NCI-H128 (cell line): ENCODE measurements around the gene ZSWIM4.

Experiments used
- DNase-seq: peaks from one replicate; lab custom pipeline; 2025; ENCODE audit not compliant: unreplicated experiment; lab: John Stamatoyannopoulos, UW

Gene ZSWIM4

GRCh38 chr19:13806728-13807127 lies 11.5 kb downstream of the ZSWIM4 start:
- no peak for DNase-seq

- no peak for DNase-seq
Observed at GRCh38 chr19:13807421-13808021, 12.3 kb downstream of the ZSWIM4 start.

- DNase-seq, result no peak
Observed at GRCh38 chr19:13808856-13809255, 13.6 kb downstream of the ZSWIM4 start.

- no peak for DNase-seq
Observed at GRCh38 chr19:13812544-13812943, 17.3 kb downstream of the ZSWIM4 start.

- DNase-seq, result no peak
Observed at GRCh38 chr19:13813147-13813546, 17.9 kb downstream of the ZSWIM4 start.

- DNase-seq, result no peak
Observed at GRCh38 chr19:13814550-13814949, 19.3 kb downstream of the ZSWIM4 start.

GRCh38 chr19:13817018-13817614 lies 21.9 kb downstream of the ZSWIM4 start:
- DNase-seq, result no peak

GRCh38 chr19:13817615-13818371 lies 22.6 kb downstream of the ZSWIM4 start:
- no peak for DNase-seq

- no peak for DNase-seq
Observed at GRCh38 chr19:13819238-13819637, 24.0 kb downstream of the ZSWIM4 start.

GRCh38 chr19:13821292-13821691 lies 26.0 kb downstream of the ZSWIM4 start:
- DNase-seq, result no peak

GRCh38 chr19:13823256-13823655 lies 28.0 kb downstream of the ZSWIM4 start:
- no peak for DNase-seq

GRCh38 chr19:13823901-13824300 lies 28.7 kb downstream of the ZSWIM4 start:
- no peak for DNase-seq

GRCh38 chr19:13824703-13825102 lies 29.5 kb downstream of the ZSWIM4 start:
- DNase-seq, result no peak

GRCh38 chr19:13825489-13826441 lies 30.5 kb downstream of the ZSWIM4 start:
- DNase-seq, result no peak

- DNase-seq, result no peak
Observed at GRCh38 chr19:13826652-13827235, 31.5 kb downstream of the ZSWIM4 start.

- no peak for DNase-seq
Observed at GRCh38 chr19:13827656-13828055, 32.4 kb downstream of the ZSWIM4 start.

GRCh38 chr19:13830114-13830740 lies 35.0 kb downstream of the ZSWIM4 start:
- DNase-seq, result no peak

GRCh38 chr19:13830741-13831536 lies 35.7 kb downstream of the ZSWIM4 start:
- DNase-seq, result no peak
